HG03342 (cell line): ENCODE measurements around the gene FOXK2.
"Not testable (repeated sequence)": the region's sequence is repeated elsewhere in the genome, so short reads cannot be mapped to it uniquely, and the experiment has no call there.

ENCODE experiments used
- ATAC-seq: cut with Tn5 transposase; IDR thresholded peaks from one replicate; pipeline ENCODE4 v1.9.1; 2021; ENCODE audit warnings: mild to moderate bottlenecking, moderate library complexity; ENCODE audit not compliant: unreplicated experiment

FOXK2 gene

GRCh38 chr17:82528484-82529265, 9.1 kb downstream of the FOXK2 start:
- ATAC-seq, result no peak

DNA sequence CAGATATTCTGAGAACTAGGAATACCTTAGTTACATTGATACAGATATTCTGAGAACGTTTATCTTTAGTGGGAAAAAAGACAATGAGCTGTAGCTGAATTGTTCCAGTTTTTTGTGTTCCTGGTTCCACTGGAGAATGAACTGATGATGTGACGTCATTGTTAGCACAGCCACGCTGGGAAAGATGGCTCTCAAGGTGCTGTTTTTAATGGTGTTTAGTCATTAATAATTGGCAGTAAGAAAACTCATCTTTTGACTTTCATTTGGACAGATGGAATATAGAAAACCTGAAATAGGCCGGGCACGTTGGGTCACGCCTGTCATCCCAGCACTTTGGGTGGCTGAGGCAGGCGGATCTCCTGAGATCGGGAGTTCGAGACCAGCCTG, 10.4 kb downstream of the FOXK2 start:
- no peak for ATAC-seq

GRCh38 chr17:82531431-82531881, 11.9 kb downstream of the FOXK2 start:
- ATAC-seq, result no peak

- no peak for ATAC-seq
These were observed 14.9 kb downstream of the FOXK2 start for GRCh38 chr17:82534401-82534812.

- ATAC-seq, result no peak
These were observed 17.1 kb downstream of the FOXK2 start for GRCh38 chr17:82536512-82537201.

DNA sequence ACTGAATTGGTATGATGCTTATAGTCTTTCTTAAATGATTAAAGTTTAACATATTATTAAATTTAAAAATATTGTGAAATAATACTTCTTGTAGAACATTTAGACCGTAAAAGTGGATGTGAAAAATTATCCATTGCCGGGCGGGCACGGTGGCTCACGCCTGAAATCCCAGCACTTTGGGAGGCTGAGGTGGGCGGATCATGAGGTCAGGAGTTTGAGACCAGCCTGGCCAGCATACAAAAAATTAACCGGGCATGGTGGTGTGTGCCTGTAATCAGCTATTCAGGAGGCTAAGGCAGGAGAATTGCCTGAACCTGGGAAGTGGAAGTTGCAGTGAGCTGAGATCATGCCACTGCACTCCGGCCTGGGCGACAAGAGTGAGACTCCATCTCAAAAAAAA, 17.7 kb downstream of the FOXK2 start:
- ATAC-seq, result not testable (repeated sequence)

GRCh38 chr17:82539076-82539475, 19.5 kb downstream of the FOXK2 start:
- not testable (repeated sequence) for ATAC-seq

GRCh38 chr17:82542439-82542838, 22.9 kb downstream of the FOXK2 start:
- ATAC-seq, result no peak

GRCh38 chr17:82544431-82545070, 25.0 kb downstream of the FOXK2 start:
- ATAC-seq, result no peak

- ATAC-seq, result no peak
These were observed 25.5 kb downstream of the FOXK2 start for GRCh38 chr17:82545071-82545462.

- no peak for ATAC-seq
These were observed 28.4 kb downstream of the FOXK2 start for GRCh38 chr17:82547981-82548380.

GRCh38 chr17:82548681-82549303, 29.3 kb downstream of the FOXK2 start:
- ATAC-seq, result no peak

- ATAC-seq, result peak; percentile 74
These were observed 32.4 kb downstream of the FOXK2 start for GRCh38 chr17:82551779-82552457.

- ATAC-seq, result no peak
These were observed 33.0 kb downstream of the FOXK2 start for GRCh38 chr17:82552580-82552979.

DNA sequence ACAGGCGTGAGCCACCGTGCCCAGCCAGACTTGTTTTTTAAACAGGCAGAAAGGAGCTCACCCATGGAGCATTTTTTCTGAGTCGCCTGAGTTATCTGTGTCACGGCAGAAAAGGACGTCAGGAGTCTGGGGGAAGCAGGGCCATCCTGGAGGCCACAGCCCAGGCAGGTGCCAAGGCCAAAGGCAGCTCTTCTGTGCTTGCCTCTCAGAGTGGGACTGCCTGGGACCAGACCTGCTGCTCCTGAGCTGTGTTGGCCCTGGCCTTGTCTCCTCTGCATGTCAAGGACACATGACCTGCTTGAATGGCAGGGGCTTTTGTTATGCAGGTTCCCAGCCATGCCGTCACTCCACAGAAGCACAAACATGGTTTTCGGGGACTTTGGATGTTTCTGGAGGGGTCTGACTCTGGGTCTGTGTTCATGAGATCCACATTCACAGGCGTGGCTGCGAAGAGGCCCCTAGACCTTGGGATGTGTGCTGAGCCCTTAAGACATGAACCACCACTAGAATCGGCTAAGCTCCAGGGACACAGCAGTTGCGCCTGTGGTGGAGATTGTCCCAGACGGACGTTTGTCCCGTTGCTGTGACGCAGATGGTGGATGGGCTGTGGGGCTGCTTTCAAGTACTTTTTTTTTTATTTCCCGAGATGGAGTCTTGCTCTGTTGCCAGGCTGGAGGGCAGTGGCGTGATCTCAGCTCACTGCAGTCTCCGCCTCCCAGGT, 33.8 kb downstream of the FOXK2 start:
- ATAC-seq, result no peak

DNA sequence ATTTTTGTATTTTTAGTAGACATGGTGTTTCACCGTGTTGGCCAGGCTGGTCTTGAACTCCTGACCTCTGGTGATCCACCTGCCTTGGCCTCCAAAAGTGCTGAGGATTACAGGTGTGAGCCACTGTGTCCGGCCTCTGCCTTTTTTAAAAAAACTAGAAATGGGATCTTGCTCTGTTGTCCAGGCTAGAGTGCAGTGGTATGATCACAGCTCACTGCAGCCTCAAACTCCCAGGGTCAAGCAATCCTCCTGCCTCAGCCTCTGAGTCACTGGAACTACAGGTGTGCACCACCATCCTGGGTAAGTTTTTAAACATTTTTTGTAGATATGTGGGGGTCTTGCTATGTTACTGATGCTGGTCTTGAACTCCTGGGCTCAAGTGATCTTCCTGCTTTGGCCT, 38.0 kb downstream of the FOXK2 start:
- ATAC-seq, result not testable (repeated sequence)

DNA sequence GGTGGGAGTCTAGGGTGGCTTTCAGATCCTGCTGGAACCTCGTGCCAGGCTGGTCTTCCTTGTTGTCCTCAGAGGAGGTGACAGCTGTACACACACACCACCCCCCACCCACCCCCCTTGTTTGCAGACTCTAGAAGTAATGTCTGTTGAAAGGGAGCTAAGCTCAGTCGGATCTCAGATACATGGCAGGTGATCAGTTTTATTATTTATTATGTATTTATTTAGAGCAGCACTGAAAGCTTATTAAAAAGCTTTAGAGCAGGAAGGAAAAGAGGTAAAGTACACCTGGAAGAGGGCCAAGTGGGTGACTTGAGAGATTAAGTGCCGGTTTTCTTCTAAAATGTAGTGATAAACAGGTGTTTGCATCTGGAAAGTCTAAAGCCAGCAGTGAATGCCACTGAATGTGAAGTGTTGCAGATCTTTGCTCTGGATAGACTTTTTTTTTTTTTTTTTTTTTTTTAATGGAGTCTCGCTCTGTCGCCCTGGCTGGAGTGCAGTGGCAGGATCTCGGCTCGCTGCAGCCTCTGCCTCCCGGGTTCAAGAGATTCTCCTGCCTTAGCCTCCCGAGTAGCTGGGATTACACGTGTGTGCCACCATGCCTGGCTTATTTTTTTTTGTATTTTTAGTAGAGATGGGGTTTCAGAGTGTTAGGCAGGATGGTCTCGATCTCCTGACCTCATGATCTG, 40.2 kb downstream of the FOXK2 start:
- no peak for ATAC-seq

- ATAC-seq, result no peak
These were observed 40.7 kb downstream of the FOXK2 start for GRCh38 chr17:82560252-82560642.

DNA sequence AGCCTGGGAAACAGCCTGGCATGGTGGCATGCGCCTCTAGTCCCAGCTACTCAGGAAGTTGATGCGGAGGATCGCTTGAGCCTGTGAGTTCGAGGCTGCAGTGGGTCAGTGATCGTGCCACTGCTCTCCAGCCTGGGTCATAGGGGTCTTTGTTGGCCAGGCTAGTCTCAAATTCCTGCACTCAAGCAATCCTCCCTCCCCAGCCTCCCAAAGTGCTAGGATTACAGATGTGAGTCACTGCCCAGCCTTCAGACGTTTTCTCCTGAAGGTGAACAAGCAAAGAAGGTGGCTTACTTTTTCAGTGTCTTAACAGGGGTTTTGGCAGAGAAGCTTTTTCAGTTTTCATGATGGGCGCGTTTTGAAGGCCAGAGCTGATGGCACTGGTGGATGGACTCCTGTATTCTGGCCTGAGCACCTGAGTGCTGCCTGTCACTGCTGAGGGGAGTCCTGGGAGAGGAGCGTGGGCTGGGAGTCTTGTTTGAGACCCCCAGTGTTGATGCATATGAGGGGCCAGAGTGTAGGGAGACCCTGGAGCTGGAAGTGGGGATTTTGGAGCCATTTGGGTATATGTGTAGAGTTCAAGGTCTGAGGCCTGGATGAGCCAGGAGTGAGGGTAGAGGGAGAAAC, 41.4 kb downstream of the FOXK2 start:
- ATAC-seq, result no peak
